LNCAP (cell line): ENCODE results near the gene BOD1.

Experiments used
- TF ChIP-seq, protein P1 (sequence below): fragments of 450-650 bp; IDR thresholded peaks from 2 replicates; pipeline ENCODE4 v1.5.1; 2017; ENCODE audit warnings: mild to moderate bottlenecking

Gene BOD1

DNA sequence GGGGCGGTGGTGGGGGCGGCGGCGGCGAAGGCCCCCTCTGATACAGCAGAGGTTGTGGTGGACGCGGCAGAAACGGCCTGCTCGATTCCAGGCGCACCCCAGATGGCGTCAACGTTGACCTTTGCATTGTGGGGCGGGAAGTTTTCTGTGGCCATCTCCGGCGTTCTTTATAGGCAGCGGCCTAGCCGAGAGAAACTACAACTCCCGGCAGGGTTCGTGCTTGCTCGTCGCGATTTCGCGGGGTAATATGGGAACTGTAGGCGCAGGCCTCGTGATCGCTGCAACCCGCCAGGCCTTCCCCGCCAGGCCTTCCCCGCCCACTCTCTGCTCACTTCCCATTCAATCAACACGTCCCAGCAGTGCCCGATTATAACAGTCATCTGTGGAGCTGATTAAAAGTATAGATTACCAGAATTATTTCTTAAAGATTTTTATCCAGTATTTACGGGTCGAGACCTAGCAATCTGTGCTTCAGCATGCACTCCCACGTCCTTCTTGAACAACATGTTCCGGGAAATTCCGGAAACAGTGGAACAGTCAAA is at the start of gene BOD1:
Gene BOD1 (minus strand): TSS at position 74 of the 542 bp plus-strand sequence. CDS start 214 bp downstream, outside the sequence.
- TF ChIP-seq, protein P1, sequence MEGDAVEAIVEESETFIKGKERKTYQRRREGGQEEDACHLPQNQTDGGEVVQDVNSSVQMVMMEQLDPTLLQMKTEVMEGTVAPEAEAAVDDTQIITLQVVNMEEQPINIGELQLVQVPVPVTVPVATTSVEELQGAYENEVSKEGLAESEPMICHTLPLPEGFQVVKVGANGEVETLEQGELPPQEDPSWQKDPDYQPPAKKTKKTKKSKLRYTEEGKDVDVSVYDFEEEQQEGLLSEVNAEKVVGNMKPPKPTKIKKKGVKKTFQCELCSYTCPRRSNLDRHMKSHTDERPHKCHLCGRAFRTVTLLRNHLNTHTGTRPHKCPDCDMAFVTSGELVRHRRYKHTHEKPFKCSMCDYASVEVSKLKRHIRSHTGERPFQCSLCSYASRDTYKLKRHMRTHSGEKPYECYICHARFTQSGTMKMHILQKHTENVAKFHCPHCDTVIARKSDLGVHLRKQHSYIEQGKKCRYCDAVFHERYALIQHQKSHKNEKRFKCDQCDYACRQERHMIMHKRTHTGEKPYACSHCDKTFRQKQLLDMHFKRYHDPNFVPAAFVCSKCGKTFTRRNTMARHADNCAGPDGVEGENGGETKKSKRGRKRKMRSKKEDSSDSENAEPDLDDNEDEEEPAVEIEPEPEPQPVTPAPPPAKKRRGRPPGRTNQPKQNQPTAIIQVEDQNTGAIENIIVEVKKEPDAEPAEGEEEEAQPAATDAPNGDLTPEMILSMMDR = no peak

DNA sequence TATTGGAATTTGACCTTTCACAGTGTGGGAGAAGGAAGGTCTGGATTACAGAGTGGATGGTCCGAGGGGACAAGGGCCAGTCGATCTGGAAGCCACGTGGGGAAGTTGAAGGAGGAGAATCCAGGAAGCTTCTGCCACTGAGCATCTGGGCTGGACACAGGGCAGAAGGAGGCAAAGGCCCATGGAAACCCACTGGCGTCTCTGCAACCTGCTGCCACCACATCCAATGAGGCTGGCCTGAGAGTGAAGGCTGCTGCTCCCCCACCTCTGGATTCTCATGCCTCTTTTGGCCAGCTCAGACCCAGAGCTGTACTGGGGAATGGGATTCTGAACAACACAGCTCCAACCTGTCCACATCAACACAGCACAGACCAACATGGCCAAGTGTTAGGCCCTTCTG is 48.9 kb upstream of the BOD1 start:
- TF ChIP-seq, protein P1 = no peak

DNA sequence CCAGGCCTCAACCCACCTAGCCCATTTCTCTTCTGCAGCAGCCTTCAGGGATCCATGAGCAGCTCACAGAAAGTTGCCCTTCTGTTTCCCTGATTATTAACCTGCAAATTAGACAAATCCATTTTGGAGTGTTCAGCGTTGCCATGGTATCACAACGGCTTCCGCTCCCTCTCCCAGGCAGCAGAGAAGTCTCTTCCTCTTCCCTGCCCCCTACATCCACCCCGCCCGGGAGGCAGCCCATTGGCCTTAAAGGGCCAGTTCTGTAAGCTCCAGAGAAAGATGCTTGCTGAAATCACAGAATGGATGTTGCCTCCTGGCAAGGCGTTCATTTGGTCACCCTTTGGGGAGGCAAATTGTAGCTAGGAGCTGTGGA is 47.7 kb upstream of the BOD1 start:
- TF ChIP-seq, protein P1 = no peak

DNA sequence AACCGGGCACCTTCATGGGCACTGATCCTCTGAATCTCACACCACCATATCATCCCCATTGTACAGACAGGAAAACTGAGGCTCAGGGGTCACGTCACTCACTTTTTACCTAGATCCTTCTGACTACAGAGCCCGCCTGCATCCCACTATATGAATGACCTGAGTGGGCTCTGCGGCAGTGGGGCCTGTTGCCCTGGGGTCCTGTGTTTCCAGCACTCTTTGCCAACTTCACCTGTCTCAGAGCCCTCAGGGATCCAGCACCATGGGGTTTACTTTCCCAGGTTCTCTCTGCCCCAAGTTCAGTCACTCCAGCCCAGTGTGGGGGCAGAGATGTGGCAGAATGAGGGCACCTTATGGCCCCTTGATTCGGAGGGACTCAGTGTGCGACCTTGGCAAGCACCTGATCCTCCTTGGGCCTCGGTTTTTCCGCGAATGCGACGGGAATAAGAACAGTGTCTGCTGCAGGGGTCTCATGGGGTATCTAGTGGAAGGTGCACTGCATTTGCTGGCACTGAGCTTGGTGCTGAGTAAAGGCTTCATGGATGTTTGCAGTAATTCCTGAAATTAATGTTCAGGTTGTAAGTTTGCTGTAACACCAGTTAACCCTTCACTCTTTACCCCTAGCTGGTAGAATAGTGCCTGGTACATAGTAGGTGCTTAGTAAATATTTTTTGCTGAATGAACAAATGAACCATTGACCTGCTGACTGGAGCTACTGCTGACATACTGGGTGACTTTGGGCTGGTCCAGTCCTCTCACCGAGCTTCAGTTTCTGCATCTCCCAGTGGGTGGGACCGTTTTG is 47.1 kb upstream of the BOD1 start:
- TF ChIP-seq, protein P1 = no peak

DNA sequence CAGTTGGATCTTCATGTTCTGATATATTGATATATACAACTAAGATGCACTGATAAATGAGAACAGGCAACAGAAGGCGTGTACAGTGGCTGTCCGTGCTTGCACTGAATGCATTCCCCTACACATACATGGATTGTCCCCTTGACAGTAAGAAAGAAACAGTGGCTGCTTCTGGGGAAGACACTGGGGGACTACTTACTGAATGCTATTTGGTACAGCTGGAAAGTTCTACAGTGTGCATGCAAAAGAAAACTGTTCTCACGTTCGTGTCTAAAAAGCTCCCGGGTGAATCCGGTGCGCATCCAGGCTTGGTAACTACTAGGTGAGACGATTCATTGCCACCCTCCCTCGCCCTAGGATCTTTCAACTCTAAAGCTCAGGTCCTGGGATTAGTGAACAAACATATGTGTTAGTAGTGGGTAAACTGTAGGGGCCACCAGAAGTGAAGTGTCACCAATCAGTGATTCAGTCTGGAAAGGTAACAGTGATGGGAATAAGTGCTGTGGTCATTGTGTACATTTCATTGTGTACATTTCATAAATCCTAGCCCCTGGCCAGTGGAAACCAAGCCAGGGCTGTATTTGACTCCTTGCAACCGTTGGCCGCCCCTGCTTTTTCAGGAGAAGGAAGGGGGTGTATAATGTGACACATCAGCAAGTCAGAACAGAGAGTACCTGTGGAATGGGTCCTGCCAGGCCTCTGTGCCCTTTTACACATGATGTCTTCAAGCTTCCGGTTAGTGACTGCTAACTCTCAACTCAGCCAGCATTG is 46.3 kb upstream of the BOD1 start:
- TF ChIP-seq, protein P1 = no peak

DNA sequence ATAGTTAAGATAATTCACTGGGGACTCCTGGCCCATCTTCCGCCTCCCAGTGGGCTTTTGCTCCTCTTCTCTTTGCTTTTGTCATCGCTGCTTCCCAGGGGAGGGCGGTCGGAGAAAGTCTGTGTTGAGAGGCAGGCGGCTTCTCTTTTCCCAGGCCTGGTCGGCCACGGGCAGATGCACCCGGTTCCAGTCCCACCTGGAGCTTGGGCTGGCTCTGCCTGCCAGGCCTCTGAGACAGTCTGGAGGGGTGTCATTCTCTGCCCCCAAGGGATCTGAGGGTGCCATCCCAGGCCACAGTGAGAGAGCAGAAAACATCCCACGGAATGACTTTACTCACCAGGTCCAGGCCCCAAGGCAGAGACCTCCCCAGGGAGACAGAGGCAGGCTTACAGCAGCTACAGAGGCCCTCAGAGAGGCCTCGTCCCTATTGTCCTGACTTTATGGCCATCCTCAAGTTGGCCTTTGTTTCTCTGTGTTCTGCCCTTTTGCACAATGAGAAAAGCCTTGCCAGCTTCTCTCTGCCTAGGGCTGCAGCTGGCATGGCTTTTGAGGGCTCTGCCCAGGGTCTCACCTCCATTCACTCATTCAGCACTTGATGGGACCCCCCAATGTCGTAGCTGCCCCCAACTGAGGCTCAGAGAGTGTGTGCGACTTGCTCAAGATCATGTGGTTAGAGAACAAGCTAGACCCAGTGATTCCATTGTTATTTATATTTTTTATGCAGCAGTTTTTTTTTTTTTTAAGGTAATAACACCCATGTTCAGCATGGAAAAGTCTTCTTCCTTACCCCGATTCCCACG is 44.2 kb upstream of the BOD1 start:
- TF ChIP-seq, protein P1 = no peak

DNA sequence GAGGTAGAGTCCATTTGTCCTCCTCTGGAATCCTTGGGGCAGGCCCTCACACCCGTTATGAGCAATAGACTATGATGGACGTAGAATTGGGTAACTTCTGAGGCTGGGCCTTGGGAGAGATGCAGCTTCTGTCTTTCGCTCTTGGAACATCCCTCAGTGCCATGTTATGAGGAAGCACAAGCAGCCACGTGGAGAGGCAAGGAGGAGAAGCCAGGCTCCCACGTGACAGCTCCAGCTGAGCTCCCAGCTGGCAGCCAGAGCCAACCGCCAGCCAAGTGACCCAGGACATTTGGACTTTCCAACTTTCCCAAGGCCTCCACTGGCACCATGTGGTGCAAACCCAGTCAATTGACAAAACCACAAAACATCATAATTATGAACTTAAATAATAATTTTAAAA is 43.0 kb upstream of the BOD1 start:
- TF ChIP-seq, protein P1 = no peak
